Measurements from ENCODE around the gene DLX1.

The DLX1 gene

GRCh38 chr2:172096626-172097547, 11.6 kb downstream of the DLX1 start:
- DNase-seq (ENCODE audit: extremely low read depth in 1 of 2, low read depth in 1 of 2) = no peak

- DNase-seq (ENCODE audit: extremely low read depth in 1 of 2, low read depth in 1 of 2) = no peak
Measured at GRCh38 chr2:172097557-172098131, 12.3 kb downstream of the DLX1 start.

GRCh38 chr2:172098287-172098649, 13.0 kb downstream of the DLX1 start:
- no peak for DNase-seq (ENCODE audit: extremely low read depth in 1 of 2, low read depth in 1 of 2)

DNA sequence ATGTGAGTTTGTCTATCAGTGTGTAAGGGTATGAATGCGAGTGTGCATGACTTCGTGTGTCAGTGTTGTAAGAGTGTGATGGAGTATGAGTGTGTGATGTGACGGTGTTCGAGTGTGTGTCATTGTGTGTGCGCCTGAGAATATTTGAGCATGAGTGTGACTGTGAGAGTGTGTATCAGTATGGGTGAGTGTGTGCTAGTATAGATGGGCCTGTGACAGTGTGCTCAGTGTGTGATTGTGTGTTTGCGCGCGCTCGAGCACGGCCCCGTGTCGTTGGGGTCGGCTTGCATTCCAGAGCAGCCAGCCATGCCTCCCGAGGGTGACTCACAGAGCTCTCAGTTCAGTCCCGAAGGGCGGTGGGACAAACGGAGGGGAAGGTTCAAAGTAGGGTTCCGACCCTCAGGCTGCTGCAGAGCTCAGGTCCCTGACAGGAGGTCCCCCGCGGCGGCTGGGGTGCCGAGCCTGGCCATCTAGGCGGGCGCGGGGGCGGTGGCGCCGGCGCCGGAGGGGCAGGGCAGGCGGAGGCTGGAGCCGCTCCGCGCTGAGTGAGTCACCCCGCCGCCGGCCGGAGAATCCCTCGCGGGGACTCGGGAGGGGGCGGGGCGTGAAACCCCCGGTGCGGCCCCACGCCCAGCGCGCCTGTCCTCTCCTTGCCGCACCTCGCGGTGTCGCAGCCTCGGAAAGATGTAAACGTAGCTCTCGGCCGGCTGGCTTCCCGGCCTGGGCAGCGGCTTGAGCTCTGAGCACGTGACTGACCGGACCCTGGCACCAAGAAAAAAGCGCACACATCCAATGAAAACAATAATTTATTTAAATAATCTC, 13.6 kb downstream of the DLX1 start:
- no peak for DNase-seq (ENCODE audit: extremely low read depth in 1 of 2, low read depth in 1 of 2)

- DNase-seq (ENCODE audit: extremely low read depth in 1 of 2, low read depth in 1 of 2) = no peak
Measured at GRCh38 chr2:172099472-172100079, 14.3 kb downstream of the DLX1 start.

- DNase-seq (ENCODE audit: extremely low read depth in 1 of 2, low read depth in 1 of 2) = no peak
Measured at GRCh38 chr2:172100080-172100934, 15.0 kb downstream of the DLX1 start.

GRCh38 chr2:172100935-172101820, 15.9 kb downstream of the DLX1 start:
- DNase-seq (ENCODE audit: extremely low read depth in 1 of 2, low read depth in 1 of 2) = no peak

- DNase-seq (ENCODE audit: extremely low read depth in 1 of 2, low read depth in 1 of 2) = no peak
Measured at GRCh38 chr2:172101821-172102390, 16.6 kb downstream of the DLX1 start.

DNA sequence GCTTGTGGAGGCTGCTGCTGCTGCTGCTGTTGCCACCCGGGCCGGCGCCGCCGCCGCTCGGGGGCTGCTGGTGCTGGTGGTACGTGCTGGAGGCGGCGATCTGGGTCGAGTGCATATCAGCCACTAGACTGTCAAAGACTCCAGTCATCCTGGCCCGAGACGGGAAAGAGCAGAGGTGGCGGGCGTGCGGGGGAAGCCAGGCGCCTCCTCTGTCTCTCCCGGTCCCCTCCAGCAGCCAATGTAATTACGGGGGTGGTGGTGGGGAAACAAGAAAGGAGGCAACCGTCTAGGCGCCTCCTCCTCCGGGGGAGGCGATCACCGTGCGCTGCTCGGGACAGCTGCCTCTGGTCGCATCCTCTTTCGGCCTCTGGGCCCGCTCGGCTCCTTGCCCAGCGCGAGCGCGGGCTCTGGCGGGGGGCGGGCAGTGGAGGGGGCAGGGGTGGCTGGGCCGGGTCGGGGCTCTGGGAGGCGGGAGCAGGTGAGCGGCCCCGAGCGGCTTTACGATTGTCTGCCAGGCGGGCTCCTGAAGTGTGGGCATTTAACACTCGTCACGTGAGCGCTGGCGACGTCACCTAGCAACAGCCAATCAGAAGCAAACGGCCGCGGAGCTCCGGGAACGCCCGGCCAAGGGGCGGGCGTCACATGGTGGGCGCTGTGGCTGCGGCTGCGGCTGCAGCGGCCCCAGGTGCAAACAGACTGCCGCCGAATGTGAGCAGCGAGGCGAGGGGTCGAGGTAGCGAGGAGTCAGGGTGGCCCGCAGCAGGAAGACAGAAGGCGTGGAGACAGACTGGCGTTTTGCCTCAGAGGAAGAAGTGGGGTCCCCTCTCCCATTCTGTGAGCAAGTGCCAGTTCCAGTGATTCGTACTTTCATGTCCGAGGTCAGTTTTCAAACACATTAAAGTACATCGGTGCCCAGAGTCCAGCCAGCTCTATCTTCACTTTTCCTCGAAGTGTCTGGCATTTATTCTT, 17.4 kb downstream of the DLX1 start, which contains the start of gene DLX2:
DLX2 (minus strand) TSS at position 510 of the 969 bp plus-strand sequence; CDS start at position 148, 362 bp downstream.
- peak in 1 of 2 donors; percentile 47 for DNase-seq (ENCODE audit: extremely low read depth in 1 of 2, low read depth in 1 of 2)

GRCh38 chr2:172103471-172104272, 18.4 kb downstream of the DLX1 start:
- peak in 1 of 2 donors; percentile 54 for DNase-seq (ENCODE audit: extremely low read depth in 1 of 2, low read depth in 1 of 2)

GRCh38 chr2:172105471-172106107, 20.3 kb downstream of the DLX1 start:
- no peak for DNase-seq (ENCODE audit: extremely low read depth in 1 of 2, low read depth in 1 of 2)

DNA sequence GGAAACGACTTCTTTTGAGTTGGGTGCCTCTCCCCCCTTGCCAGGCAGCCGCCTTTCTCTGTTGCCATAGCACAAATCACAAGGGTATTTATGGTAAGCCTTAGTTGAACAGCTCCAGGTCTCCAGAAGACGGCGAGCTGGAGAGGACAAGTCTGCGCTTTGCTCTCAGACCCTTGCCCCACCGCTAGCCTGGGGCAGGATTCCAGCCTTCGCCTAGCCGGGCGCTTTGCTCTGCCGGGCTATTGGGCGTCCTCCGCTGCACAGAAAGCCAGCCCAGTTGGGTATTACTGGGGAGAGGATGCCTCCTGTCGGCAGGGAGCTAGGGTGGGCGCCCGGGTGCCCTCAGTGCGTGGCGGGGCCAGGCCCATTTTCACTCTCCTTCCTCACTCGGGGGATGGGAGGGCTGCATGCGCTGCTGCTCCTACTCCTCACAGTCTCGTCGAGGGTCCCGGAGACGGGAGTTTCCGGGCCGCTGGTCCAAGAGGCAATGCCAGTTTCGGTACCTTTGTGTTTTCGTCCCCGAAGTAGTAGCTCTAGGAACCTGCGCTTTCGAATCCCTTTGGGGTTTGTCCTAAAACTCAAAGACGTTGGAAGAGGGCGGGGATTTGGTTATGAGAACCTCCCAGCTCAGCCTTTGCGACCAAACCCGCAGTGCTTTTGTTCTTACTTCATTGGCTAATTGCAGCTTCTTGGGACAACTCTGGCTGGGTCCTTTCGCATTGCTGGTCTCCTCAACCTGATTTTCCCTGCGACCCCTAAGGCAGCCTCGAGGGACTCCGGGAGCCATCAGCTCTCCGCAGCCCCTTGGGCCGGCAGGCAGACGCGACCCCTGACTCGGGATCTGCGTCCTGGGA, 21.0 kb downstream of the DLX1 start:
- DNase-seq (ENCODE audit: extremely low read depth in 1 of 2, low read depth in 1 of 2) = no peak

- no peak for DNase-seq (ENCODE audit: extremely low read depth in 1 of 2, low read depth in 1 of 2)
Measured at GRCh38 chr2:172107690-172108586, 22.6 kb downstream of the DLX1 start.

GRCh38 chr2:172108587-172108930, 23.3 kb downstream of the DLX1 start:
- no peak for DNase-seq (ENCODE audit: extremely low read depth in 1 of 2, low read depth in 1 of 2)
